Esophagus muscularis mucosa (tissue), 4 donors: ENCODE measurements around the gene DIP2A. TPM values are rescaled to one million over a fixed set of nuclear protein-coding genes. Genes with fewer than 3 reads are reported as not detected.

Experiments used
- DNase-seq: peaks from one replicate; pipeline ENCODE4 v3.0.0-alpha.2; 2017; ENCODE audit errors: extremely low spot score
- H3K27ac ChIP-seq, 4 donors: fragments of 200-600 bp; sonication (generic); replicated peaks in 1 of 4; 1 replicate in 3 of 4; 2 replicates in 1 of 4; pipeline ENCODE4 v1.5.1; 2016 to 2019; ENCODE audit warnings: mild to moderate bottlenecking in 1 of 4
- H3K27me3 ChIP-seq, 4 donors: fragments of 200-600 bp; sonication (generic); one replicate each; pipeline versions ENCODE4 v1.5.1 to v1.6.0; 2016 to 2019
- H3K36me3 ChIP-seq, 4 donors: fragments of 200-600 bp; sonication (generic); one replicate each; pipeline ENCODE4 v1.5.1; 2016 to 2019
- H3K4me1 ChIP-seq, 4 donors: fragments of 200-600 bp; sonication (generic); one replicate each; pipeline ENCODE4 v1.5.1; 2016 to 2019
- H3K4me3 ChIP-seq, 4 donors: fragments of 200-600 bp; sonication (generic); 1 replicate in 2 of 4; 2 replicates in 2 of 4; pipeline ENCODE4 v1.5.1; 2016 to 2019; ENCODE audit warnings: mild to moderate bottlenecking in 4 of 4, moderate library complexity in 1 of 4
- H3K9me3 ChIP-seq, 4 donors: fragments of 200-600 bp; sonication (generic); 1 replicate in 3 of 4; 2 replicates in 1 of 4; pipeline ENCODE4 v1.5.1; 2016 to 2019
- CTCF ChIP-seq, 3 experiments: fragments of 200-600 bp in 2 of 3; fragments of 450-650 bp in 1 of 3; sonication (generic) in 2 of 3; IDR thresholded peaks; one replicate each; pipeline ENCODE4 v1.5.1; 2017 to 2019; ENCODE audit warnings: antibody characterized with exemption in 3 of 3, mild to moderate bottlenecking in 2 of 3, moderate library complexity in 1 of 3
- EP300 ChIP-seq: sonication (generic); formaldehyde crosslinking; IDR thresholded peaks from one replicate; pipeline ENCODE4 v1.6.1; 2017; ENCODE audit warnings: antibody characterized with exemption
- POLR2A ChIP-seq: fragments of 450-650 bp; IDR thresholded peaks from one replicate; pipeline ENCODE4 v1.6.1; 2017; ENCODE audit warnings: antibody characterized with exemption, moderate library complexity, mild to moderate bottlenecking, low read depth
- POLR2AphosphoS5 ChIP-seq, 2 donors: sonication (generic); formaldehyde crosslinking; IDR thresholded peaks; one replicate each; pipeline ENCODE4 v1.6.1; 2017; ENCODE audit warnings: antibody characterized with exemption in 2 of 2
- WGBS: methylation state at CpG from one replicate; pipeline ENCODE4 v1.1.5; 2018; 5-methylcytosine and 5-hydroxymethylcytosine counted together
- intact Hi-C: fragments of 100-400 bp; cut with DNase I; formaldehyde crosslinking; loops from one replicate; pipeline ENCODE4 v1.15.1; 2023
- total RNA-seq, 4 donors: library from RNA; depleted of rRNA; stranded (reverse); fragments of >200 nt; gene quantifications; one replicate each; pipeline versions ENCODE4 v1.1.0 to v1.2.1, GENCODE V29; 2016

DIP2A gene
- total RNA-seq, 4 donors from 2014 or later = 19.2 to 33.4 (median 28.7) TPM

DNA sequence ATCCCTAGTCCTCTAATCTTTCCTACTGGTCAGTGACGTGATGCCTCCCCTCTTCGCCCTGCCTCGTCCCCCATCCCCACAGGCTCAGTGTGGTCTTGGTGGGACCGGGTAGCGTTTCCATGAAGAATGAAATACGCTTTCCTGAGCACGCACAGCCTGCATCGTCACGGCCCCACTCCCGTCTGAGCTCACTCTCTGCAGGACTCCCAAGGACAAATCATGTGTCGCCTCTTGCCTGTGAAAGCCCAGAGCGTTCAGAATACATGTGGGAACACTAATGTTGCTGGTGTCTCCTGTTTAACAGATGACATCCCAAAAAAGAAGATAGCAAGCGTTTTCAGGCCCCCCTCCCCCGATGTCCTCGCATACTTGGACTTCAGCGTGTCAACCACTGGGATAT is 97.0 kb downstream of the DIP2A start:
- Histone ChIP-seq H3K4me1 (peaks cover 0 to 8% (median 0%) of the 10 kb centered on the region in 4 donors), H3K27me3 (no peaks in the 10 kb centered on the region), H3K36me3 (peaks cover 45 to 99% (median 84%) of the 10 kb centered on the region in 4 donors), H3K9me3 (no peaks in the 10 kb centered on the region), H3K27ac (no peak overlapping the region), H3K4me3 (no peak overlapping the region)
- intact Hi-C loops = no loop called here
- TF ChIP-seq POLR2A (no peak), POLR2AphosphoS5 (IDR thresholded peaks at IDR 0.05) (no peak), EP300 (no peak), CTCF (IDR thresholded peaks at IDR 0.05) (no peak)
- peak; percentile 53 for DNase-seq
- 92% methylated on average over 16 of the region's 16 CpGs for WGBS

DNA sequence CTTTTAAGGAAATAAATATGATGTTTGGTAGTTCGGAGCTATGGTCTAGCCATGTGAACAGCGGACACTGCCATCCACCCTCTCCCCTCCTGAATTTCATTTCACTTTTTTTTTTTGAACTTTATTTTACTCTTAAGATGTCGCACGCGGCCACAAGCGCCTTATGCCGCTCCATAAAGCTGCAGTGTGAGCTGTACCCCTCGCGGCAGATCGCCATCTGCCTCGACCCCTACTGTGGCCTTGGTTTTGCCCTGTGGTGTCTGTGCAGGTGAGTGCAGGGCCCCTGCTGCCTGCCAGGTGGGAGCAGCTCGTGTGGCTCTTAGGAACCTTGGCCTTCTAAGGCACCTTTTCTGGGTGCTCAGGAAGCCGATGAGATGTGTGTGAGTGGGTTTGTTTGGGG is 98.1 kb downstream of the DIP2A start:
- no peak overlapping the region for H3K4me3 ChIP-seq
- TF ChIP-seq POLR2AphosphoS5 (IDR thresholded peaks at IDR 0.05) (no peak), EP300 (no peak), POLR2A (no peak), CTCF (IDR thresholded peaks at IDR 0.05) (no peak)
- no peaks in the 10 kb centered on the region for H3K27me3 ChIP-seq
- WGBS = 96% methylated on average over 13 of the region's 13 CpGs
- intact Hi-C loops = no loop called here
- H3K36me3 ChIP-seq = peaks cover 49 to 100% (median 86%) of the 10 kb centered on the region in 4 donors
- peak; percentile 21 for DNase-seq
- H3K27ac ChIP-seq = no peak overlapping the region
- peaks cover 0 to 8% (median 0%) of the 10 kb centered on the region in 4 donors for H3K4me1 ChIP-seq
- H3K9me3 ChIP-seq = no peaks in the 10 kb centered on the region

- DNase-seq = no peak
- peaks cover 49 to 100% (median 87%) of the 10 kb centered on the region in 4 donors for H3K36me3 ChIP-seq
Measured at GRCh38 chr21:46557469-46557868, 98.8 kb downstream of the DIP2A start.

GRCh38 chr21:46557919-46558392 is 99.3 kb downstream of the DIP2A start:
- Histone ChIP-seq H3K4me3 (no peak overlapping the region), H3K36me3 (peaks cover 49 to 100% (median 87%) of the 10 kb centered on the region in 4 donors), H3K27me3 (no peaks in the 10 kb centered on the region), H3K27ac (no peak overlapping the region), H3K9me3 (no peaks in the 10 kb centered on the region), H3K4me1 (peaks cover 0 to 8% (median 0%) of the 10 kb centered on the region in 4 donors)
- intact Hi-C loops = no loop called here
- peak; percentile 60 for DNase-seq
- TF ChIP-seq EP300 (no peak), CTCF (IDR thresholded peaks at IDR 0.05) (no peak), POLR2A (no peak), POLR2AphosphoS5 (IDR thresholded peaks at IDR 0.05) (no peak)
- WGBS = 93% methylated on average over 25 of the region's 26 CpGs

More at GRCh38 chr21:46557469-46557868, 98.8 kb downstream of the DIP2A start:
- Histone ChIP-seq H3K9me3 (no peaks in the 10 kb centered on the region), H3K27me3 (no peaks in the 10 kb centered on the region), H3K4me3 (no peak overlapping the region), H3K27ac (no peak overlapping the region), H3K4me1 (peaks cover 0 to 8% (median 0%) of the 10 kb centered on the region in 4 donors)
- WGBS = 94% methylated on average over 14 of the region's 14 CpGs
- intact Hi-C loops = no loop called here
- no peak for TF ChIP-seq CTCF (IDR thresholded peaks at IDR 0.05)
